GM19043 (cell line): Measurements from ENCODE around the gene KIF26B.

Experiments
- ATAC-seq: cut with Tn5 transposase; IDR thresholded peaks from one replicate; pipeline ENCODE4 v1.9.1; 2021; ENCODE audit warnings: low read depth; ENCODE audit not compliant: unreplicated experiment

The KIF26B gene

DNA sequence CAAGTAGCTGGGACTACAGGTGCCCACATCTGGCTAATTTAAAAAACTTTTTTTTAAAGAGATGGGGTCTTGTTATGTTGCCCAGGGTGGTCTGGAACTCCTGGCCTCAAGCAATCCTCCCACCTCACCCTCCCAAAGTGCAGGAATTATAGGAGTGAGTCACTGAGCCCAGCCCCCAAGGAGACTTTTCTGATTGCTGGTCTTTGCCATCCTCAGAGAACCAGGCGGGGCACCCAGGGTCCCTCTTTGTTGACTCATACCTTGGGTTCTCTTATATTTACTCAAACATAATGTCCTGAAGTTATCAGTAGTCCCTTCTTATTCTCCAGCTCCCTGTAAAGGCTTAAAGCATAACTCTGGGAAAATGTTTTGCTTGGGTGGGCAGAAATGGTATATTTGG is 51.1 kb downstream of the KIF26B start:
- no peak for ATAC-seq

DNA sequence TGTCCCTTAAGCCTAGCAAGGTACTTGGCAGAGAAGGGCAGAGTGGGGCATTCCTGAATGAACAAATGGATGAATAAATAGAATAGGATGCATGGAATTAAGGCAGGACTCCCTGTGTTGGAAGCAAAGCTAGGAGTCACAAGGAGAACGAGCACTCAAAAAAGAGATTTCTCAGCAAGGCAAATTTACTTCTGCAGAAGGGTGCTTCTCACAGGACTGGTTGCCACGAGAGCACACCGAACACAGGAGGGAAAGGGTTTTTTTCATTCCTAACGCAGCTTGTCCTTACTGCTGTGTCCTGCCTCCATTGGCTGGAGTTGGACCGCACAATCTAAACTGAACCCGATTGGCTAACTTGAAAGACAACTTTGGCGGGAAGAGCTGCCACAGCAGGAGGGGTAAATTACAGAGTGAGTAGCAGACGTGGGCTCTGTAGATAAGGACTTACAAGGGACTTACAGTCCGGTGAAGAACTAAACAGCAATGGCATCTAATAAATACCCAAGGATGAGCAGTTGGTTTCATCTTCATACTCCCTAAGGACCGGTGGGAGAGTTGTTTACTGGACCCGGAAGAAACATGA is 52.4 kb downstream of the KIF26B start:
- ATAC-seq, result no peak

DNA sequence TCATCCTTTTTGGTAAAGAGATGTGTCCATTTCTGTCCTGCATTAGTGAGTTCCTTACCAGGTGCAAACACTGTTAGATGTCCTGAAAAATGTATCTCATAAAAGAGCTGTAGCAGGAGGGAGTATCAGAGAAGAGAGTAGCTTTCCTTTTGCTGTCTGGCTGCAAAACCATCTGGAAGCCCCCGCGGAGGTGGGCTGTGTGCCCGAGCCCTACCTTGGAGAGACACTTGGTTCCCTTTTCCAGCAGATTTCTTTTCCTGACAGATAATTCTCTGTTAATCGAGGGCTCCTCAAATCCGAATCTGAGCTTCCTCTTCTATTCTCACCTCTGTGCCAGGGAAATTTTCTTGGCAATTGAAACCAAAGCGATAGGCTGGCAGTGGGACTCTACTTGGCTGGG is 53.0 kb downstream of the KIF26B start:
- ATAC-seq, result no peak

DNA sequence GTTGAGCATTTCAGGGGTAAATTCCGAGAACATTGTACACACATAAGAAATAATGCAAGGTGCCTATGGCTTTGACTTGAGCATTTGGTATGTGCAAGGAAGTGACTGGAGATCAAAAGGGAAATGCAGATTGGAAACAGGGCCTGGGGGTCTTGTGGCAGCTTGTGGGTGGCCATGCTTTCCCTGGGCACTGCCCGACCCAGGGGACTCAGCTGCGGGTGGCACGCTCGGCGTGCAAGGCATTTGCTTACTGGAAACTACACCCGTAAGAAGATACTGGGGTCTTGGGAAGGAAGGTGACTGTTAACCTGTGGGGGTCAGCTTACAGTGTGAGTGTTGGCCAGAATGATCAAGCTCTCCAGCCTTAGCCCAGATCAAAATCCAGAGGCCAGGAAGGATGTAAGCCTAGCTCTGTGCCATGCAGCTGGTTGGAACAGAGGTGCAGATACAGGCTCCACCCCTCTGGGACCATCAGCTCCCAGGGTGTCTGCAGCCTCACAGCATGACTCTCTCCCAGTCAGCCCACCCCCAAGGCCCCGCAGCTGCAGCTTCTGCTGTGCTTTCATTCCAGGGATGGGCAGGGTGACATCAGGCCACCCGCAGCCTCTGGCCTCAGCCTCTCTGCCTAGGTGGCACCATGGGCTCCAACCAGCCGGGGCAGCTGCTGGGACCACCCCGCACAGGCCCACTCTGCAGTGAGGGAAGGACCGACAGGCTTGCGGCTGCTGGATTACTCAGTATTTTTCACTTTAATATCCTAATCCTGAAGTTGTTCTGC is 55.1 kb downstream of the KIF26B start:
- ATAC-seq, result no peak

DNA sequence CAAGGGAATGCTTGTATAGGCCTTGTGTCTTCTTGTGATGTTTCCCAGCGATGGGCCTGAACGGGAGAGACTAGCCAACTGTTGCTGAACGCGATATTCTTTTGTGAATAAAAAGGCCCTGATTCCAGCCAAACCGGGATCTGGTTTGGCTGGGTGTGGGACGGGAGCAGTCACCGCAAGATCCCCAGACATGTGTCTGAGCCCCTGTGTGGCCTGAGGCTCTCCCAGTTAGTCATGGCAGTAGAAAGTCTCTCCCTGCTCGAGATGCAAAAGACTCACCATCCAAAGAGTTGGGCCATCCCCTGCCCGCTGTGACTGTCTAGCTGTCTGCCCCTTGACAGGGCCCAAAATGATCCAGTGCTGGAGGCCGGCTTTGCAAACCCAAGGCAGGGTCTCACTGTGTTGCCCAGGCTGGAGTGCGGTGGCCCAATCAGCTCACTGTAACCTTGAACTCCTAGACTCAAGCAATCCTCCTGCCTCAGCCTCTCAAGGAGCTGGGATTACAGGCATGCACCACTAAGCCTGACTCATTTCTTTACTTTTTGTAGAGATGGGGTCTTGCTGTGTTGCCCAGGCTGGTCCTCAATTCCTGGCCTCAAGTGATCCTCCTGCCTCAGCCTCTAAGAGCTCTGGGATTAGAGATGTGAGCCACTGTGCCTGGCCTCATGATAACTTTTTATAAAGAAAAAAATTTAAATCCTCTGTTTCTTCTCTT is 56.4 kb downstream of the KIF26B start:
- no peak for ATAC-seq

DNA sequence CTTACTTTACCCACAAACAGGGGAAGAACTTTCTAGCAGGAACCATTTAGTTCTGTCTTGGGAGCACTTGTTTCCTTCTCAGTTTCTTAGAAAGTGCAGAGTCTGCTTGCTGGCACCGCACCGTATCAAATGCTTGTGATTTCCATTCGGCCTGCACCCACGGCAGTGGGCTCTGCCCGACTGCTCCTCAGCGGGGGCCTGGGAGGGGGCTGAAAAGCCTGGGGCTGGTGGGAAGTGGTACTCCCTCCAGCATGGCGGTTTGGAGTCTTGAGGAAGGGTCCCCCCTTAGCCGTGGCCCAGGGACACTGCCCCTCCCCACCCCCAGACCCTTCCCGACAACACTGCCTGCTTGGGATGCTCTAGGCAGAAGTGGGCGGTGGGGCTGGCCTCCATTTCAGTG is 57.0 kb downstream of the KIF26B start:
- no peak for ATAC-seq

DNA sequence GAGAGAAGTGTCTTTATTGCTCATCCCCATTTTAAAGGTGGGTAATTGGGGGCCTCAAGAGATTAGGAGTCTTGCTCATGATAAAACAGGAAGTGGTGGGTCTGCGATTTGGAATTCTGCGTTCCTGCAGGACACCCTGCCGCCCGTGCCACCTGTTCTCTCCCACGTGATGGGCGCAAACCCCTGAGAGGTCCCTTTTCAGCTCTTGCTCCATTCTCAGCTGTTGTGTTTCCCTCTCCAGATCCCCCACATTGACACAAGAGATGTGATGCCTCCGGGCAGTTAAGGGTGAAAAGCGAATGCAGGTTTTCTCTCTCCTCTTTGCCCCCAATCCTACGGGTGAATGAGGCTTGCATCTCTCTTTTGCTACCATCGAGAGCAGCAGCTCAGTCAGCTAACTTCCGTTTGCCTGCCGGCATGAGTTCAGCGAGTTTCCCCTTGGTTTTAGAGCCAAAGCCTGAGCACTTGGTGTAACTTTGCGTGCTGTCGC is 57.5 kb downstream of the KIF26B start:
- no peak for ATAC-seq

DNA sequence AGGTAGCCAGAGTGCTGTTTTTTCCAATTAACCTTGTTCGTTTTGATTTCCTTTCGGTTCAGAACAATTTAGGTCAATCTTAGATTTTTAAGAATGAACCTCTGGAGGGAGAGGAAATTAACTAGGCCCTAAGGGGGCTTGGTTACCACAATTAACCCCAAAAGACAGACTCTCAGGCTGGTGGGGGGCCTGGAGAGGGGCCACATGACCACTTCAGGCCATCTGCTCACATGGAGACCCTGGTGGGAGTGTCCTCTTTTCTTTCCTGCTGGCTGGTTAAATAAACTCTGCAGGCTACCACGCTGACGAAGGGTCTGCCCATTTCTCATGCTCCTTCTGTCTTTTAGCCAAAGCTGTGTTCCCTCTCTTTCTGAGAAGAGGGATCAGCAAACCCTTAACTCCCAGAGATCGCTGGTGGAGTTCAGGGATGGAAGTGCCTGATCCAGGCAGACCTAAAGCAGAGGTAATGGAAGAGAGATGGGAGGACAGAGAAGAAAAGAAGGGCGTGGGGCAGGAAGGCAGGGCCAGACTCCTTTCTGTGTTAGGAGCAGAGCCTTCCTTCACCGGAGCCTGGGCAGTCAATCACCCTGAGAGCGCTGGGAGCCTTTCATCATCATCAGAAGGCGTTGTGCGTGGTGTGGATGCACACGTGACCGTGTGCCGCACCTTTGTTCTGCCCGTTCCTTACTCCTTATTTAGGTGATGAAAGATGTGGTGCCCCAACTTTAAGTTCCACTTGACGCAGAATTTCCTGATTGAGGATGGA is 58.5 kb downstream of the KIF26B start:
- no peak for ATAC-seq

DNA sequence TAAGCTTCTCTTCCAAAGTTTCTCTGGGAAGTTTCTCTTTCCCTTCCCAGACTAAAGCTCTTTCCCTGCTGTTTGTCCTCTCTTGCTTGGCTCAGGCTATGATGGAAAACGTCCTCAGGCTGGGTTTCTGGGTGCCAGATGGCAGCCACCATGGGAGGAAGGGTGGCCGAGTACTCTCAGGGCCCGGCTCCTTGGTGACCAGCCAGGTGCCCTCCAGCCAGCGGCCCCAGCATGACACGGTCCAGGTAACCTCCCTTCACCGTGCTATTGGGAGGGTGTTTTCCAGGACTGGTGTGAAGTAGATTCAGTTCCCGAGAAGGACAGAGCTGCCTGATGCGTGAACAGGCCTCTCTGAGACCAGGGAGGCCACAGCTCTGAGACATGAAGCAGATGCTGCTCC is 60.3 kb downstream of the KIF26B start:
- no peak for ATAC-seq

DNA sequence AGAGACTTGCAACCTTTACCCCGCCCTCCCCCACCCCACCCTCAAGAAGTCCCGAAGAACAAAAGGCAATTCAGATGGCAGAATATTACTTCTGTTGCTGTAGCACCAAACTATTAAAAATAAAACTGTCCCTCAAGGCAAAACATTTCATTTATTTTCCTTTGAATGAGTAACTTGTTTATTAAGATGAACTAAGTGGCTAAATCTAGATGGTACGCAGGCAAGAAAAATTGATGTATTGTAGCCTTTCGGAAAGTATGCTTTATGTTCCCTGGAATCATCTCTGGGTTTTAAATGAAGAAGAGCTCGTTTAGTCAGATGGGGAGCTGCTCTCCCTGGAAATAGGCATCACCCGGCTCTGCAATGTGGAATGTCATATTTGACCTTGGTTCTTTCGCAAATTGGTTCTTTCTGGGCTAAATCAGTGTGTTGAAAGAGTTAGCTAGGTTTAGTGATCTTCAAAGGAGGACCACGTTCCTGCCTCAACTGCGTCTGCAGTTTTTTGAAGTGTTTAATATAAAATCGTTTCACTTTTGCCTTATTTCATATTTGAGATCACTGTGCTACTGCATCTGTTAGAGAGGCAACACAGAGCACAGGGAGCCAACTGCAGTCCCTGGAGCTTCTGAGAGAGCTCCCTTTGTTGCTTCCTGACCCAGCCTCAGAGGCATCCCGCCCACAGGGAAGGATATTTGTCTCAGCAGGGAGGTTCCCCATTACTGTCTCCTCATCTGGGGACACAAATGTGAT is 61.8 kb downstream of the KIF26B start:
- ATAC-seq, result no peak

DNA sequence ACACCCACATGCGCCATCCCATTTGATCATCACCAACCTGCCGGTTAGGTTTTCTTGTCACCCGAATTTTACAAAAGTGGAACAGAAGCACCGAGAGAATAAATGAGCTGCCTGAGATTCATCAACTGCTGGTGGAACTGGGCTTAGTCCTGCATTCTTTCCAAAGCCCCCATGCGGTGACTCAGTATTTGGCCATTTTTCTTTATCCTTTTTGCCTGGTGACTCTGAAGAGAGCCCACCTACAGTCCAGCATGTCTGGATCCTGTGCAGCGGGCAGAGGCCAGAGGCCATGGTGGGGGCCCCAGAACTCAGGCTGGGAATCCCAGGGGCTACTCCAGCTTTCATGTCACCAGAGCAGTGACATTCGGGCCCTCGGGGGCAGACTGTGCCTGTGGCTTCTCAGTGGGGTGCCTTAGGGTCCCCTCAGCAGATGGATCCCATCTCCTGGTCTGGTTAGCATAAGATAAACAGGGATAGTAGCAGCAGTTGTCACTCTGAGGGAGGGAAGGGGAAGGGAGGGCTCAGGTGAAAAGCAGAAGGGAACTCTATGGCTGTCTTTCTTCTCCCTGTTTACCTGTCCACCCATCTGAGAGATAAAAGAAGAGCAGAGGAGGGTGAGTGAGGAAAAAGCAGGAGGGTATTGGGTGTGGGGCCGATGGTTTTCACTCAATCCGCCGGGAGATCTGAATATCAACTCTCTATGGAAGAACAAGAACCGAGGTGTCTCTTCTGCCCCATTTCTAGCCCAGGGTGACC is 63.2 kb downstream of the KIF26B start:
- no peak for ATAC-seq

DNA sequence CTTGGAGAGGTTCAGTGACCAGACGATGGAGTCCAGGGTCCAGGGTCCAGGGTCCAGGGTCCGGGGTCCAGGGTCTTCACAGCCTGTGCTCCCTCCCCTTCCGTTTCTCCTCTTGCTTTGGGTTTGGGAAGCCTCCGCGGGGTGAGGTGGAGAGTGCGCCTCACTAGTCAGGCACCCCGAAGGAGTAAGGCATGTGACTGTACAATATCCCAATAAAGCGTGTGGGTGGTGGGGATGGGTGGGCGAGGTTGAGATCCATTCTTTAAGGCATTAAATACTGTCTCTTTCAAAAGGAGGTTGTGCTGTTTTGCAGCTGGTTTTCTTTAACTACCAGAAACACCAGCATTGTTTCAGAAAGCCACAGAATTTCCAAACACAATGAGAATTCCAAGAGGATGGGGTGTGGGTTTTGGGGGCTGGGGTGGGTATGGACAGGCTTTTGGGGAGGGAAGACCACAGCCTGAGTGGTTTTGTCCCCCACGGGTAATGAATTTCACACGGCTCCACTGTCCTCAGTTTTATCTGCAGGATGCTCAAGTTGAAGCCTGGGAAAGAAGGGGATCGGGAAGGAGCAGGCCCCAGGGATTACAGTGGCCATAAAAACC is 65.7 kb downstream of the KIF26B start:
- no peak for ATAC-seq

DNA sequence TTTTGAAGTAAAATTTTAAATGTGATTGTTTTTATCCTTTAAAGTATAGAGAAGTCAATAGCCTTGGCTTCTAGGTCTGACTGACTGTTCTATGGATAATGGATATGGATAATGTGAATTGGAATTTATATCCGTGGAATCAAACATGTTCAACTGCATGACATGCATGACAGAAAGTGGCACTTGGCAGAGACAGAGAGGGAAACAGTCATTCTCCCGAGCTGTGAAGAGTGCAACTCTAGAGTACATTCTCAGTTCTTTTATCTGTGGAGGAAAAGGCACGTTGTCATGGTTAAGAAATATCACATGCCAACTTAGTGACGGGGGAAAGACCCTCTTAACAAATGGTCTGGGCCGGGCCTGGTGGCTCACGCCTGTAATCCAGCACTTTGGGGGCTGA is 67.0 kb downstream of the KIF26B start:
- ATAC-seq, result no peak

DNA sequence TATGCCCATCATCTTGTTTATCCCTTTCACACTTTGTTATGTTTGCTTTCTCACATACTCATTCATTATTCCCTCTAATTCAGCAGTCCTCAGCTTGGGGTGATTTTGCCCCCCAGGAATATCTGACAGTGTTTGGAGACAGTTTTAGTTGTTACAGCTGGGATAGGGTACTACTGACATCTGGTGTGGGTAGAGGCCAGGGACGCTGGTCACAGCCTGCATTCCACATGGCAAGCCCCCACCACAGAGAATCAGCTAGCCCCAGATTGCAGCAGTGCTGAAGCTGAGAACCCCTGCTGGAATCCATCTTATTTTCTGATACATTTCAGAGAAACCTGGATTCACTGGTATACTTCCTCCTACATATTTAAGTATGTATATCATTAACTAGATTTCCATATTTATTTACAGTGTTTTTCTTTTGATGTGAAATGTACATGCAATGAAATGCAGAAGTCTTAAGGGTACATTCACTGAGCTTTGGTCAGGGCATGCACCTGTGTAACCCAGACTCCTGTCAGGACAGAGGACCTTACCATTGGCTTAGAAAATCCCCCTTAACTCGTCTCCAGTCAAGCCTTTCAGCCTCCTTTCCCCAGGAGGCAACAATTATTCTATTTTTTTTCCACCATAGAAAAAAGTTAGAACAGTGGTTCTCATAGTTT is 68.3 kb downstream of the KIF26B start:
- ATAC-seq, result no peak

DNA sequence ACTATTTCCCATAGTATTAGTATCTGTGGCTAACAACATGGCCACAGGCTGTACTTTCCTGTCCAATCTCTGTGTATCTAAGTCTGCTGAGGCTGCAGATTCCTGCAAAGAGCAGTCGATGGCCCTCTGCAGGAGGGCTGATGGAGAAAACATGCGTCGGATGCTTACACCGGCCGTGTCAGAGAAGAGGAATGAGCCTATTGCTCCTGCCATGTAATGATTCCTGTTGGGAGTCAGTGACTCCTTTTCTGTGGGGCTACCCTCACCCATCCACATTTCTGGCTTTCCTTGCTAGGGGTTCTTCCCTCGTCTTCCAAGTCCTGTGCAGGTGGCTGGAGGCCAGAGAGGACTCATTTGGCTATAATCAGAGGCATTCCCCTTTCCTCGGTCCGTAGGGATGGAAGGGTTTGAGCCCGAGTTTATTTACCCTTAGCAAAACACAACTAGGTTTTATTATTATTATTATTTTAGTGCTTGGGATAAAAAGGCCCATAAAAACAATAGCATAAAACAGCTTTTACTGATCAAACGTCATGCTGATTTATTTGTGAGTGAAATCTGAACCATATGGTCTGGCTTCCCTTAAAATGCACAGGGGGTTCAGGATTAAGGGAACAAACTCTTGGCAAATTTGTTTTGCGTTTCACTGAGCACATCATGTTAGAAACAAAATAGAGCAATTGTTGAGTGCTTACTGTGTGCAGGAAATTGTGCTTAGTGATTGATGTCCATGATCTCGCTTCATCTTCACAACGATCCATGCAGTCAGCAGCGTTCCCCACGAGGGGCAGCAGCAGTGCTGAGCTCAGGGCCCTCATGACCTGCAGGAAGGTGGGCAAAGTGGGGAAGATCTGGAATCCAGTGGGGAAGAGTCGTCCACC is 70.8 kb downstream of the KIF26B start:
- ATAC-seq, result no peak

DNA sequence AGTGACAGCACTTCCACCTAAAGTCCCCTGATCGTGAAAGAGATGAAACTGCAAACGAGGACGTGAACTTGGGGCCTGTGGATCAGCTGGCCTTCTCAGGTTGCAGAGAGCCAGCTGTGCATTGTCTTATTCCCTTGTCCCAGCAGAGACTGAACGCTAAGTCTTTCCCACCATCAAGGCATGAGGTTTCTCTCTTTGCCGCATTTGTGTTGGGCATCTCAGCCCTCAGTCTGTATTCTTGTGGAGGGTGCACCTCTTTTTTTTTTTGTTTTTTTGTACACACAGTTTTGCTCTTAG is 71.4 kb downstream of the KIF26B start:
- ATAC-seq, result no peak

DNA sequence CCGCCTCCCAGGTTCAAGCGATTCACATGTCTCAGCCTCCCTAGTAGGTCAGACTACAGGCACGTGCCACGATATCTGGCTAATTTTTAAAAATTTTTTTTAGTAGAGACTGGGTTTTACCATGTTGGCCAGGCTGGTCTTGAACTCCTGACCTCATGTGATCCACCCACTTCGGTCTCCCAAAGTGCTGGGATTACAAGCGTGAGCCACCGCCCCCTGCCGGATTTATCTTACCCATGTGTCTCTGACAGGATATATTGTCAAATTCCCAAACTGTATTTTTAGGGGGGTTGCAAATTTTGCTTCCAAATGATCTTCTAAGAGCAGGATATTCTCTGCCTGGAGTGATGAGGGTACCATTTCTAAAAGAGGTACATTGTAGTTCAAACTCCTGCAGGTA is 74.3 kb downstream of the KIF26B start:
- ATAC-seq, result no peak

DNA sequence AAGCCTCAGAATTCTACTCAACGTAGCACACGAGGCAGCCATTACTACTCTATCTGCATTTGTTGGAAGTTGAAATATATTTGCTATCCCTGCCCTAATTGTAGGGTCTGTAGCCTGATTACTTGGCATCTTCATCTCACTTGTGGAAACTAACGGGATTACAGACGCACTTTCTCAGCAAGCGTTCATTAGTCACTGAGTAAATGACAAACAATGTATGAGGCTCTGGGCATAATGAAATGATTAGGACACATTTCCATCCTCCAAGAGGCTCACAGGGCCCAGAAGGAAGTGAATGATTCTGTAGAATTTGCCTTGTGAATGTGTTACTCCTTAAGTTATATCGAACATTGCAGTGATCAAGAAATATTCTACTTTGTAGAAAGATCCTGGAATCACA is 78.1 kb downstream of the KIF26B start:
- no peak for ATAC-seq
